ENCODE results near the gene MMD. TPM values are rescaled to one million over a fixed set of nuclear protein-coding genes. Genes with fewer than 3 reads are reported as not detected.
A peak's percentile ranks its signal among the peaks of the same experiment; 100 is the strongest.

Gene MMD
- total and polyA plus RNA-seq, 9 of the 15 experiments (the other 6 are each of a cell fraction or from before 2014, with no cell fraction given), result 3.1 to 18.9 (median 10.7) TPM

DNA sequence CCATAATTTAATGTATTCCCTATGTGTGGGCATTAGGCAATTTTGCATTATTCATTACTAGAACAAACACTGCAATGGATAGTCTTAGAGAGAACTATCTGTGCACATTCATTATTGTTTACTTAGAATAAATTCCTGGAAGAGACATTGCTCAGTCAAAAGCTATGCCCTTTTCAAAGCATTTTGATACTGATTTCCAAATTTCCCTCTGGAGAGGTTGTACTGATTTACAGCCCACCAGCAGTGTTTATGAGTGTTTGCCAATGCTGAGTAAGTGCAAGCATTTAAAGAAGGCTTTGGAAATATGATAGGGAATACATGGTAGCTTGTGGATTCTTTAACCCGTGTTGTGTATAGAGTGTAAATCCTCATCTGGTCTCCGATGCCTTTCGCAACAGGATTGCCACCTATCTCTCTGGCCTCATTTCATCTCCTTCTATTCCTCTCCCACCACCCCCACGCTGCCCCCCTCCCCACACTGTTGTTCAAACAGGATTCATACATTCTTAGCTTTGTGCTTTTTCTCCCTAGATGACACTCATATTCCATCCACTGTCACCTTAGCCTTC is 33.4 kb upstream of the MMD start:
- no peaks in the 10 kb centered on the region for H4K20me1 ChIP-seq (replicated peaks; ENCODE audit: control insufficient read depth, insufficient read depth, low read length)
- BruUV-seq (replicated peaks), result no TSS peak
- TF ChIP-seq PTBP1 (IDR thresholded peaks at IDR 0.05; ENCODE audit: low read depth, low read length) (no peak), SMARCA4 (IDR thresholded peaks at IDR 0.05) (no peak), KDM1A (IDR thresholded peaks at IDR 0.05) (peak in 1 of 2 experiments; percentile 29; a peak in 1 of 4 replicates), SMARCA5 (IDR thresholded peaks at IDR 0.05) (no peak)
- H3K27me3 ChIP-seq (ENCODE audit: control insufficient read depth in 2 of 2, insufficient read depth in 2 of 2, low read length in 2 of 2), result no peaks in the 10 kb centered on the region
- FAIRE-seq, result peak; percentile 57
- H3K4me3 ChIP-seq, result no peak overlapping the region
- no peak overlapping the region for H2AFZ ChIP-seq (ENCODE audit: low read depth, low read length)
- ATAC-seq, result no peak
- no peak overlapping the region for H3K9ac ChIP-seq (ENCODE audit: insufficient read depth in 1 of 2, low read depth in 2 of 2, low read length in 2 of 2)
- no peak overlapping the region for H3K27ac ChIP-seq (ENCODE audit: extremely low read depth, low read depth, low read length)
- H3K79me2 ChIP-seq (ENCODE audit: control insufficient read depth, insufficient read depth, low read length), result no peaks in the 10 kb centered on the region
- no peaks in the 10 kb centered on the region for H3K9me1 ChIP-seq (ENCODE audit: control insufficient read depth, insufficient read depth, low read length)
- intact Hi-C loops (cut with micrococcal nuclease), result loop anchor here (10.0 kb wide), 1 partner anchor 280 kb away; no protein-coding TSS in a partner anchor
- H3K4me2 ChIP-seq (ENCODE audit: insufficient read depth, low read length), result no peak overlapping the region
- POLR2A ChIA-PET, result no interaction called here
- peaks cover 23 to 40% of the 10 kb centered on the region in 2 experiments for H3K4me1 ChIP-seq (replicated peaks in 1 of 2; ENCODE audit: control insufficient read depth in 2 of 2, insufficient read depth in 2 of 2, low read length in 2 of 2)
- CTCF ChIA-PET (ENCODE audit: low intra/inter-chr PET ratio), result no interaction called here
- 62% methylated on average over 3 of the region's 4 CpGs for WGBS (ENCODE audit: insufficient coverage, low coverage, missing lambda C conversion rate)
- in situ Hi-C loops (cut with MboI), result no loop called here
- no peak for DNase-seq (ENCODE audit: extremely low read depth in 1 of 4, low spot score in 3 of 4)
- H3K36me3 ChIP-seq (ENCODE audit: control insufficient read depth, insufficient read depth, low read length), result no peaks in the 10 kb centered on the region
- H3K9me3 ChIP-seq (replicated peaks; ENCODE audit: control insufficient read depth, insufficient read depth, low read depth, low read length), result no peaks in the 10 kb centered on the region

DNA sequence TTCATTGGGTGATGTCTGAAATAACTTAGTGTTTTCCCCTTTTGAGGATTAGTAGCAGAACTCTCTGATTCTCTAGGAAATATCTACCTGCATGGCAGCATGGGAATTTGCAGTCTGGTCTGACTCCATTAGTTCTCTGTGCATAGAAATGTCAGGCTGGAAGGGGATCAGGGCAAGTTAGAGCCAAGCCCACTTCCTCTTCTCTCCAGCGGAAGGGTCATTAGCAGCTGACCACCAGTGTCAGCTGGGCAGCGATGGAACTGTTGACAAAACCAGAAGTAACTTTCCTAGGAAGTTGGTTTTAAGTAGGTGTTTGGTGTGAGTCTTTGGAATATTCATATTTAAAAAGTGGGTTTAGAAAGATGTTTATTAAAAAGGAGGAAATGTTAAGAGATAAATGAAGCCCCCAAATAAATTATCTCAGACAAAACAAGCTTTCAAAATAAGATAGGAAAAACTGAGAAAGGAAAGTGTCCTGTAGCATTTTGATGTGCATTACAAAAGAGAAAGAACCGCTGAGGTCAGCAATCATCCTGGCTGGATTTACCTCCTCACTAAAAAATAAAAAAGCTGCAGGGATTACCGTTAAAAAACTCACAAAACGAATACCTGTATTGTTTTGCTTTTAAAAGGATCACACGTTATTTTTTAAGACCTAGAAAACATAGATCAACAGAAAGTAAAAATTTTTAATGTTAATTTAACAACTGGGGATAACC is 32.4 kb upstream of the MMD start:
- CTCF ChIA-PET (ENCODE audit: low intra/inter-chr PET ratio), result no interaction called here
- no TSS peak for BruUV-seq (replicated peaks)
- H2AFZ ChIP-seq (ENCODE audit: low read depth, low read length), result peak overlapping the region; percentile 65
- no peak overlapping the region for H3K27ac ChIP-seq (ENCODE audit: extremely low read depth, low read depth, low read length)
- H3K4me1 ChIP-seq (replicated peaks in 1 of 2; ENCODE audit: control insufficient read depth in 2 of 2, insufficient read depth in 2 of 2, low read length in 2 of 2), result peaks cover 23 to 50% of the 10 kb centered on the region in 2 experiments
- no peak overlapping the region for H3K4me3 ChIP-seq
- FAIRE-seq, result peak; percentile 29
- DNase-seq (ENCODE audit: extremely low read depth in 1 of 4, low spot score in 3 of 4), result peak in 1 of 4 experiments; percentile 30
- H4K20me1 ChIP-seq (replicated peaks; ENCODE audit: control insufficient read depth, insufficient read depth, low read length), result no peaks in the 10 kb centered on the region
- POLR2A ChIA-PET, result no interaction called here
- ATAC-seq, result no peak
- H3K9ac ChIP-seq (ENCODE audit: insufficient read depth in 1 of 2, low read depth in 2 of 2, low read length in 2 of 2), result no peak overlapping the region
- H3K27me3 ChIP-seq (ENCODE audit: control insufficient read depth in 2 of 2, insufficient read depth in 2 of 2, low read length in 2 of 2), result no peaks in the 10 kb centered on the region
- no peak overlapping the region for H3K4me2 ChIP-seq (ENCODE audit: insufficient read depth, low read length)
- H3K9me1 ChIP-seq (ENCODE audit: control insufficient read depth, insufficient read depth, low read length), result no peaks in the 10 kb centered on the region
- H3K36me3 ChIP-seq (ENCODE audit: control insufficient read depth, insufficient read depth, low read length), result no peaks in the 10 kb centered on the region
- in situ Hi-C loops (cut with MboI), result no loop called here
- H3K9me3 ChIP-seq (replicated peaks; ENCODE audit: control insufficient read depth, insufficient read depth, low read depth, low read length), result no peaks in the 10 kb centered on the region
- intact Hi-C loops (cut with micrococcal nuclease), result loop anchor here (10.0 kb wide), 1 partner anchor 281 kb away; no protein-coding TSS in a partner anchor
- WGBS (ENCODE audit: insufficient coverage, low coverage, missing lambda C conversion rate), result 18% methylated on average over 6 of the region's 6 CpGs
- no peaks in the 10 kb centered on the region for H3K79me2 ChIP-seq (ENCODE audit: control insufficient read depth, insufficient read depth, low read length)
- peak in 1 of 2 experiments; percentile 69; a peak in 1 of 3 replicates for TF ChIP-seq CBX3 (IDR thresholded peaks at IDR 0.05; ENCODE audit: borderline replicate concordance in 1 of 2, low read length in 2 of 2)
- TF ChIP-seq, protein P1, sequence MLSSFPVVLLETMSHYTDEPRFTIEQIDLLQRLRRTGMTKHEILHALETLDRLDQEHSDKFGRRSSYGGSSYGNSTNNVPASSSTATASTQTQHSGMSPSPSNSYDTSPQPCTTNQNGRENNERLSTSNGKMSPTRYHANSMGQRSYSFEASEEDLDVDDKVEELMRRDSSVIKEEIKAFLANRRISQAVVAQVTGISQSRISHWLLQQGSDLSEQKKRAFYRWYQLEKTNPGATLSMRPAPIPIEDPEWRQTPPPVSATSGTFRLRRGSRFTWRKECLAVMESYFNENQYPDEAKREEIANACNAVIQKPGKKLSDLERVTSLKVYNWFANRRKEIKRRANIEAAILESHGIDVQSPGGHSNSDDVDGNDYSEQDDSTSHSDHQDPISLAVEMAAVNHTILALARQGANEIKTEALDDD (IDR thresholded peaks at IDR 0.05), result peak; percentile 39; the same call in 1 of the 2 replicates
- TF ChIP-seq STAT5A (IDR thresholded peaks at IDR 0.05; ENCODE audit: borderline replicate concordance, low read length), result no peak
- TF ChIP-seq, protein P2, sequence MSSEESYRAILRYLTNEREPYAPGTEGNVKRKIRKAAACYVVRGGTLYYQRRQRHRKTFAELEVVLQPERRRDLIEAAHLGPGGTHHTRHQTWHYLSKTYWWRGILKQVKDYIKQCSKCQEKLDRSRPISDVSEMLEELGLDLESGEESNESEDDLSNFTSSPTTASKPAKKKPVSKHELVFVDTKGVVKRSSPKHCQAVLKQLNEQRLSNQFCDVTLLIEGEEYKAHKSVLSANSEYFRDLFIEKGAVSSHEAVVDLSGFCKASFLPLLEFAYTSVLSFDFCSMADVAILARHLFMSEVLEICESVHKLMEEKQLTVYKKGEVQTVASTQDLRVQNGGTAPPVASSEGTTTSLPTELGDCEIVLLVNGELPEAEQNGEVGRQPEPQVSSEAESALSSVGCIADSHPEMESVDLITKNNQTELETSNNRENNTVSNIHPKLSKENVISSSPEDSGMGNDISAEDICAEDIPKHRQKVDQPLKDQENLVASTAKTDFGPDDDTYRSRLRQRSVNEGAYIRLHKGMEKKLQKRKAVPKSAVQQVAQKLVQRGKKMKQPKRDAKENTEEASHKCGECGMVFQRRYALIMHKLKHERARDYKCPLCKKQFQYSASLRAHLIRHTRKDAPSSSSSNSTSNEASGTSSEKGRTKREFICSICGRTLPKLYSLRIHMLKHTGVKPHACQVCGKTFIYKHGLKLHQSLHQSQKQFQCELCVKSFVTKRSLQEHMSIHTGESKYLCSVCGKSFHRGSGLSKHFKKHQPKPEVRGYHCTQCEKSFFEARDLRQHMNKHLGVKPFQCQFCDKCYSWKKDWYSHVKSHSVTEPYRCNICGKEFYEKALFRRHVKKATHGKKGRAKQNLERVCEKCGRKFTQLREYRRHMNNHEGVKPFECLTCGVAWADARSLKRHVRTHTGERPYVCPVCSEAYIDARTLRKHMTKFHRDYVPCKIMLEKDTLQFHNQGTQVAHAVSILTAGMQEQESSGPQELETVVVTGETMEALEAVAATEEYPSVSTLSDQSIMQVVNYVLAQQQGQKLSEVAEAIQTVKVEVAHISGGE (CRISPR knock-in tag; IDR thresholded peaks at IDR 0.05), result 0 out of 6 replicates have a peak, but pooled peaks of 1 of the 3 experiments have one; percentile 24
- TF ChIP-seq TRIM24 (IDR thresholded peaks at IDR 0.05), result 0 out of 4 replicates have a peak, but pooled peaks of 1 of the 2 experiments have one; percentile 23

Data from K562 (cell line).